ENCODE data around the gene TMEM87B.

TMEM87B gene

GRCh38 chr2:112148477-112148876 is 93.4 kb downstream of the TMEM87B start:
- in situ Hi-C loops (cut with MboI; ENCODE audit: low sequenced_read_pairs, unreplicated experiment): no loop called here
- no peak for TF ChIP-seq CTCF (IDR thresholded peaks at IDR 0.05; ENCODE audit: borderline replicate concordance, control extremely low read depth, extremely low read depth, insufficient read depth, missing control alignments)
- no peak for DNase-seq (ENCODE audit: low spot score)

- no peak for TF ChIP-seq CTCF (IDR thresholded peaks at IDR 0.05; ENCODE audit: borderline replicate concordance, control extremely low read depth, extremely low read depth, insufficient read depth, missing control alignments)
- in situ Hi-C loops (cut with MboI; ENCODE audit: low sequenced_read_pairs, unreplicated experiment): no loop called here
- peak; percentile 10 for DNase-seq (ENCODE audit: low spot score)
Measured at GRCh38 chr2:112149194-112149593, 94.1 kb downstream of the TMEM87B start.

GRCh38 chr2:112149866-112150435 is 94.9 kb downstream of the TMEM87B start:
- TF ChIP-seq CTCF (IDR thresholded peaks at IDR 0.05; ENCODE audit: borderline replicate concordance, control extremely low read depth, extremely low read depth, insufficient read depth, missing control alignments): no peak
- peak; percentile 20 for DNase-seq (ENCODE audit: low spot score)
- in situ Hi-C loops (cut with MboI; ENCODE audit: low sequenced_read_pairs, unreplicated experiment): no loop called here

GRCh38 chr2:112150447-112150846 is 95.4 kb downstream of the TMEM87B start:
- in situ Hi-C loops (cut with MboI; ENCODE audit: low sequenced_read_pairs, unreplicated experiment): no loop called here
- no peak for TF ChIP-seq CTCF (IDR thresholded peaks at IDR 0.05; ENCODE audit: borderline replicate concordance, control extremely low read depth, extremely low read depth, insufficient read depth, missing control alignments)
- DNase-seq (ENCODE audit: low spot score): no peak

GRCh38 chr2:112150851-112151250 is 95.8 kb downstream of the TMEM87B start:
- DNase-seq (ENCODE audit: low spot score): no peak
- in situ Hi-C loops (cut with MboI; ENCODE audit: low sequenced_read_pairs, unreplicated experiment): no loop called here
- no peak for TF ChIP-seq CTCF (IDR thresholded peaks at IDR 0.05; ENCODE audit: borderline replicate concordance, control extremely low read depth, extremely low read depth, insufficient read depth, missing control alignments)

GRCh38 chr2:112151271-112151670 is 96.2 kb downstream of the TMEM87B start:
- no peak for DNase-seq (ENCODE audit: low spot score)
- in situ Hi-C loops (cut with MboI; ENCODE audit: low sequenced_read_pairs, unreplicated experiment): no loop called here
- TF ChIP-seq CTCF (IDR thresholded peaks at IDR 0.05; ENCODE audit: borderline replicate concordance, control extremely low read depth, extremely low read depth, insufficient read depth, missing control alignments): no peak

Data from GM13976 (cell line).